LNCaP clone FGC (cell line): ENCODE results near the gene MRAP.

Experiments
- DNase-seq: peaks from one replicate; pipeline ENCODE4 v3.0.0-alpha.2; 2011; ENCODE audit warnings: low read depth
- H3K4me3 ChIP-seq: 2 replicates; pipeline ENCODE4 v1.5.1; 2011; ENCODE audit warnings: mild to moderate bottlenecking, low read depth, low read length, control low read depth
- TF ChIP-seq, protein P1 (sequence below): IDR thresholded peaks from 2 replicates; pipeline ENCODE4 v1.5.1; 2012; ENCODE audit warnings: mild to moderate bottlenecking; ENCODE audit not compliant: control insufficient read depth, insufficient read depth; ENCODE audit errors: extremely low read depth

MRAP gene

GRCh38 chr21:32350981-32351380, 52.3 kb downstream of the MRAP start:
- no peak overlapping the region for H3K4me3 ChIP-seq
- TF ChIP-seq, protein P1, sequence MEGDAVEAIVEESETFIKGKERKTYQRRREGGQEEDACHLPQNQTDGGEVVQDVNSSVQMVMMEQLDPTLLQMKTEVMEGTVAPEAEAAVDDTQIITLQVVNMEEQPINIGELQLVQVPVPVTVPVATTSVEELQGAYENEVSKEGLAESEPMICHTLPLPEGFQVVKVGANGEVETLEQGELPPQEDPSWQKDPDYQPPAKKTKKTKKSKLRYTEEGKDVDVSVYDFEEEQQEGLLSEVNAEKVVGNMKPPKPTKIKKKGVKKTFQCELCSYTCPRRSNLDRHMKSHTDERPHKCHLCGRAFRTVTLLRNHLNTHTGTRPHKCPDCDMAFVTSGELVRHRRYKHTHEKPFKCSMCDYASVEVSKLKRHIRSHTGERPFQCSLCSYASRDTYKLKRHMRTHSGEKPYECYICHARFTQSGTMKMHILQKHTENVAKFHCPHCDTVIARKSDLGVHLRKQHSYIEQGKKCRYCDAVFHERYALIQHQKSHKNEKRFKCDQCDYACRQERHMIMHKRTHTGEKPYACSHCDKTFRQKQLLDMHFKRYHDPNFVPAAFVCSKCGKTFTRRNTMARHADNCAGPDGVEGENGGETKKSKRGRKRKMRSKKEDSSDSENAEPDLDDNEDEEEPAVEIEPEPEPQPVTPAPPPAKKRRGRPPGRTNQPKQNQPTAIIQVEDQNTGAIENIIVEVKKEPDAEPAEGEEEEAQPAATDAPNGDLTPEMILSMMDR = no peak
- no peak for DNase-seq

- no peak overlapping the region for H3K4me3 ChIP-seq
- DNase-seq = peak; percentile 17
- TF ChIP-seq, protein P1 = no peak
Observed at GRCh38 chr21:32351428-32351827, 52.8 kb downstream of the MRAP start.

DNA sequence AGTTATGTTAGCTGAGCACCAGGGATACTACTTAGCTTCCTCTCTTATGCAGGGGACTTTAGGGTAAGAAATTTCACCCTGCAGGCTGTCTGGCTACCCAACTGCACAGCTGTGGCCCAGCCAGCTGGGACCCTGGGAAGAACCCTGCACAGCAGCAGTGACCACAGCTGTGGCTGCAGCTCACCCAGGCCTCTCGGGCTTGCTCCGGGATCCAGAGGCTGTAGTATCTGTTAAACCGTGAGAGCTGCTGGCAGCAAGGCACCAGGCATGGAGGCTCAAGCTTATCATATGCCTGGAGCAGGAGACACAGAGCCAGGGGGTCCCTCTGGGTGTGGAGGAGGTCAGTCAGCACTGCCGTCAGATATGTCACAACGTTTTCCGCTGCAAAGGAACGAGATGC, 53.9 kb downstream of the MRAP start:
- no peak for DNase-seq
- TF ChIP-seq, protein P1 = no peak

DNA sequence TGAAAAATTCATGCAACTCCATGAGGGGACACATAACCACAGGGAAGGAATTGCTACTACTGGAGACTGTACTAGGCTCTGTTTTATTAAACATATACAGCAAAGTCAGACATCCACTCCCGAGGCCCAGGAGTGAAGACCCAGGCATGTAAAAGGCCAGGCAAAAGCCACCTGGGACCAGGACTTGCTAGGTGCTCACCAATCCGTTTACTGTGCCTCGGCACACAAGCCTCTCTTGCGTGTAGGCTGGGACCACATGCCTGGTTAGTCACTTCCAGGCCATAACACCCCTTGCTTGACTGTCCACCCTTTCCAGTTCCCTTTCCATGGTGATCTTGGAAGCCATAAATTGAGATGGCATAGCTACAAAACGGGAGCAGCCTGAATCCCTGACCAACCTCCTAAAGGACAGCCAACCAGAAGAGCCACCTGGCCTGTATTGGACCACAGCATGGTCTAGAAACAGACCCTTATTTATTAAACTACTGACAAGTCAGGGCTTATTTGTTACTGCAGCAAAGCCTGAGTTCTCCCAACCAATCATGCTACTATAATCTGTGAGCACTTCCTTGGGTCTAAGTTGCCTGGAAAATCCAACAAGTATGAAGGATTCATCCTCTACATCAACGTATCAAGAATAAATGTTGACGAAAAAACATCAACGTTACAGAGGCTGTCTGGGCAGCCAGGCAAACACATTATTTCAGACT, 54.5 kb downstream of the MRAP start:
- TF ChIP-seq, protein P1 = no peak
- DNase-seq = no peak
- no peak overlapping the region for H3K4me3 ChIP-seq

More for the DNA sequence above, 53.9 kb downstream of the MRAP start:
- H3K4me3 ChIP-seq = no peak overlapping the region

DNA sequence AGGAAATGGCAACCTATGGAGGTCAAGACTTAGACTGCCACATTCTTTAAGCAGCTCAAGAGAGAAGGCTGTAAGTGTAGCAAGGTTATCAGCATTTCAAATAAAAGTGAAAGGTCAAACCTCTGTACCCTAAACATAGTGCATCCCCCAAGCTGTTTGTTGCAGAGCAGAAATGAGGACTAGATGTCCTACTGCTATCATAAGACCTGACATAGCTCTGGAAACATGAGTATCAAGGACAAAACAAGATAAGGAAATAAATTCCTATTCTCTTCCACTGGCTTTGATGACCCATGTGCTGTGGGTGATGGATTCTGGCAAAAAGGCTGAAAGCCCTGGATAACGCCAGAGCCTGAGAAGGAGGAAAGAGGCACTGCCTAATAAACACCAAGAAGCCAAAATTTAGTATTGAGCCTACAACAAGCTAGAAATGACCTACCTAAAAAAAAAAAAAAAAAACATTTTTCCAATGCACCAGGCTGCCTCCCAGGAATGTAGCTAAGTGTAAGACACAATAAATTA, 58.3 kb downstream of the MRAP start:
- TF ChIP-seq, protein P1 = no peak
- no peak for DNase-seq
- no peak overlapping the region for H3K4me3 ChIP-seq

DNA sequence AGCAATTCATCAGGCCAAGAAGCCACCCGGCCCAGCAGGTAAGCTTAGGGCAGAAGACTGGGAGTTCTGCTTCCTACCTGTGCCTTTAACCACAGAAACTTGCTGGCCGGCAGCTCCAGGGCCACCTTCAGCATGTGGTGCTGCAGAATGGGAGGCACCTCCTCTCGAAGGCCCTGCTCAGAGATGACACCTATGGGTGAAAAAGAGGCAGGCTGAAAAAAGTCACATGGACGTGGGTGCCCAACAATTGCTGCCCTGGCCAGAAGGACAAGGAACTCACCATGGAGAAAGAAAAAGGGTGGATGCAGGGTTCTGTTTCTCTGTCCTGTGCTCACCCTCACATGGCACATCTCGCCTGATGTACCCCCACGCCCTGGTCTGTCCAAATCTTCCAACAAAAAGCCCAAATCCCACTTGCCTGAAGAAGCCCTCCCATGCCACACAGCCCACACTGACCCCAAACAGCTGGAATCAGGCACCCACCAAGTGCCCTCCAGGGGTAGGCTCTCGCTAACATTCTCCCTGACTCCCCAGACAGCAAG, 61.1 kb downstream of the MRAP start:
- DNase-seq = peak; percentile 15
- TF ChIP-seq, protein P1 = peak; percentile 51
- no peak overlapping the region for H3K4me3 ChIP-seq

GRCh38 chr21:32360401-32360975, 61.8 kb downstream of the MRAP start:
- DNase-seq = peak; percentile 46
- H3K4me3 ChIP-seq = no peak overlapping the region
- TF ChIP-seq, protein P1 = no peak
